GM23338 (cell line): ENCODE measurements around the gene DAZAP1. TPM values are rescaled to one million over a fixed set of nuclear protein-coding genes. Genes with fewer than 3 reads are reported as not detected.

ENCODE experiments used
- ATAC-seq: fragments of 200-7000 bp; cut with Tn5 transposase; 3 replicates; pipeline ENCODE4 v1.9.1; 2020
- DNase-seq: peaks from one replicate; pipeline ENCODE4 v3.0.0-alpha.2; 2015; ENCODE audit warnings: low spot score
- H2AFZ ChIP-seq: fragments of 200-600 bp; sonication (generic); 2 replicates; pipeline ENCODE4 v1.8.0; 2016; ENCODE audit warnings: antibody characterized with exemption, mild to moderate bottlenecking, moderate library complexity
- H3F3A ChIP-seq: fragments of 200-600 bp; sonication (generic); replicated peaks from 2 replicates; pipeline ENCODE4 v1.8.0; 2017; ENCODE audit warnings: antibody characterized with exemption, mixed run types, low read depth
- H3K27ac ChIP-seq: fragments of 200-600 bp; sonication (generic); 2 replicates; pipeline ENCODE4 v1.6.1; 2016; ENCODE audit warnings: low read depth
- H3K27me3 ChIP-seq: fragments of 200-600 bp; sonication (generic); 2 replicates; pipeline ENCODE4 v1.8.0; 2016; ENCODE audit warnings: mild to moderate bottlenecking, mixed run types, moderate library complexity; ENCODE audit not compliant: insufficient read depth
- H3K36me3 ChIP-seq: fragments of 200-600 bp; sonication (generic); 2 replicates; pipeline ENCODE4 v1.8.0; 2016; ENCODE audit warnings: mild to moderate bottlenecking; ENCODE audit not compliant: insufficient read depth
- H3K4me1 ChIP-seq: fragments of 200-600 bp; sonication (generic); 2 replicates; pipeline ENCODE4 v1.8.0; 2016; ENCODE audit warnings: mild to moderate bottlenecking, moderate library complexity; ENCODE audit not compliant: insufficient read depth
- H3K4me2 ChIP-seq: fragments of 200-600 bp; sonication (generic); 2 replicates; pipeline ENCODE4 v1.7.1; 2017; ENCODE audit warnings: mixed run types
- H3K4me3 ChIP-seq: fragments of 200-600 bp; sonication (generic); 2 replicates; pipeline ENCODE4 v1.6.1; 2016; ENCODE audit warnings: mixed run types
- H3K79me2 ChIP-seq: fragments of 200-600 bp; sonication (generic); replicated peaks from 2 replicates; pipeline ENCODE4 v1.8.0; 2017; ENCODE audit warnings: mild to moderate bottlenecking; ENCODE audit not compliant: insufficient read depth
- H3K9me2 ChIP-seq: fragments of 200-600 bp; sonication (generic); 2 replicates; pipeline ENCODE4 v1.8.0; 2017; ENCODE audit not compliant: insufficient read depth
- H4K20me1 ChIP-seq: fragments of 200-600 bp; sonication (generic); replicated peaks from 2 replicates; pipeline ENCODE4 v1.8.0; 2017; ENCODE audit warnings: mild to moderate bottlenecking; ENCODE audit not compliant: insufficient read depth
- H3K27ac Mint-ChIP-seq: 2 replicates; pipeline ENCODE4 v1.8.0; 2020; ENCODE audit warnings: inconsistent platforms, mild to moderate bottlenecking, moderate library complexity, mixed read lengths
- H3K27me3 Mint-ChIP-seq: 3 replicates; pipeline ENCODE4 v1.8.0; 2022; ENCODE audit warnings: low read depth, mild to moderate bottlenecking, moderate library complexity, mixed read lengths, inconsistent platforms; ENCODE audit not compliant: insufficient read depth, poor library complexity
- H3K36me3 Mint-ChIP-seq: 3 replicates; pipeline ENCODE4 v1.8.0; 2021; ENCODE audit warnings: low read depth, mild to moderate bottlenecking, inconsistent platforms, moderate library complexity, mixed read lengths
- H3K4me1 Mint-ChIP-seq: 3 replicates; pipeline ENCODE4 v1.8.0; 2020; ENCODE audit warnings: mild to moderate bottlenecking, inconsistent platforms, mixed read lengths
- H3K4me3 Mint-ChIP-seq: 3 replicates; pipeline ENCODE4 v1.8.0; 2021; ENCODE audit warnings: moderate library complexity, mild to moderate bottlenecking, inconsistent platforms, mixed read lengths
- H3K9me3 Mint-ChIP-seq: 3 replicates; pipeline ENCODE4 v1.8.0; 2020; ENCODE audit warnings: moderate library complexity, mild to moderate bottlenecking, inconsistent platforms, mixed read lengths
- CREB1 ChIP-seq: fragments of 250-450 bp; sonication (Bioruptor Pico); IDR thresholded peaks from 2 replicates; pipeline ENCODE4 v1.5.0; 2020; ENCODE audit warnings: low read depth, mild to moderate bottlenecking, moderate library complexity
- CTCF ChIP-seq, 2 experiments: fragments of 200-600 bp in 1 of 2; sonication (generic) in 1 of 2; conservative IDR thresholded peaks; 2 replicates each; pipeline versions ENCODE4 v1.5.1 to v1.6.1; 2016 to 2017; ENCODE audit warnings: antibody characterized with exemption in 2 of 2, low read depth in 2 of 2, mild to moderate bottlenecking in 2 of 2, moderate library complexity in 1 of 2
- ETS1 ChIP-seq: IDR thresholded peaks from 2 replicates; pipeline ENCODE4 v1.6.1; 2016; ENCODE audit warnings: antibody characterized with exemption
- EZH2 ChIP-seq: fragments of 200-600 bp; sonication (generic); IDR thresholded peaks from one replicate; pipeline ENCODE4 v1.8.0; 2017; ENCODE audit warnings: antibody characterized with exemption, mild to moderate bottlenecking, low read depth; ENCODE audit not compliant: unreplicated experiment
- EZH2phosphoT487 ChIP-seq: fragments of 200-600 bp; sonication (generic); IDR thresholded peaks from one replicate; pipeline ENCODE4 v1.8.1; 2018; ENCODE audit warnings: antibody characterized with exemption; ENCODE audit not compliant: unreplicated experiment
- JUNB ChIP-seq: IDR thresholded peaks from one replicate; pipeline ENCODE4 v1.6.1; 2016; ENCODE audit warnings: antibody characterized with exemption; ENCODE audit not compliant: unreplicated experiment
- NANOG ChIP-seq: IDR thresholded peaks from 2 replicates; pipeline ENCODE4 v1.6.1; 2016; ENCODE audit warnings: antibody characterized with exemption, borderline replicate concordance
- POLR2AphosphoS5 ChIP-seq: IDR thresholded peaks from 2 replicates; pipeline ENCODE4 v1.6.1; 2016; ENCODE audit warnings: antibody characterized with exemption, low read depth
- REST ChIP-seq: IDR thresholded peaks from one replicate; pipeline ENCODE4 v1.6.1; 2018; ENCODE audit warnings: antibody characterized with exemption; ENCODE audit not compliant: unreplicated experiment
- STAT1 ChIP-seq: IDR thresholded peaks from one replicate; pipeline ENCODE4 v1.6.1; 2016; ENCODE audit warnings: antibody characterized with exemption; ENCODE audit not compliant: unreplicated experiment
- ZNF114 ChIP-seq: fragments of 250-450 bp; sonication (Bioruptor Pico); IDR thresholded peaks from 2 replicates; pipeline ENCODE4 v1.5.0; 2020; ENCODE audit warnings: mild to moderate bottlenecking, moderate library complexity
- ZNF331 ChIP-seq: fragments of 250-450 bp; sonication (Bioruptor Pico); IDR thresholded peaks from 2 replicates; pipeline ENCODE4 v1.5.0; 2020; ENCODE audit warnings: low read depth, mild to moderate bottlenecking, moderate library complexity
- ZNF462 ChIP-seq: fragments of 250-450 bp; sonication (Bioruptor Pico); IDR thresholded peaks from 2 replicates; pipeline ENCODE4 v1.5.0; 2020; ENCODE audit warnings: mild to moderate bottlenecking, moderate library complexity
- polyA plus RNA-seq: library from polyadenylated mRNA; unstranded; fragments of >200 nt; fragmentation: Nextera tagmentation; extraction: Ambion mirVana; gene quantifications from 2 replicates; pipeline ENCODE4 v1.2.1, GENCODE V29; 2016
- total RNA-seq: library from RNA; depleted of rRNA; stranded (reverse); fragments of >200 nt; shearing (Covaris generic); gene quantifications from 2 replicates; pipeline ENCODE4 v1.2.3, GENCODE V29; 2014

The DAZAP1 gene
- total and polyA plus RNA-seq, 2 experiments from 2014 or later, result 44.1 to 194 TPM

GRCh38 chr19:1400281-1401137 is 6.9 kb upstream of the DAZAP1 start:
- peak overlapping the region; percentile 70 for H3K4me3 ChIP-seq
- peaks cover 8% of the 10 kb centered on the region for H3K27me3 Mint-ChIP-seq
- H2AFZ ChIP-seq, result peak overlapping the region; percentile 74; the same call in 1 of the 2 replicates
- H3K4me2 ChIP-seq, result peak overlapping the region; percentile 86
- DNase-seq, result no peak
- peaks cover 4% of the 10 kb centered on the region; the same call in 1 of the 2 replicates for H3F3A ChIP-seq
- no peaks in the 10 kb centered on the region for H3K9me2 ChIP-seq
- H4K20me1 ChIP-seq, result no peaks in the 10 kb centered on the region; the same call in 1 of the 2 replicates
- H3K27me3 ChIP-seq, result peaks cover 6% of the 10 kb centered on the region; the same call in 1 of the 2 replicates
- H3K36me3 ChIP-seq, result no peaks in the 10 kb centered on the region
- no peaks in the 10 kb centered on the region; the same call in 2 of the 3 replicates for H3K36me3 Mint-ChIP-seq
- H3K4me3 Mint-ChIP-seq, result peak overlapping the region; percentile 70
- H3K4me1 Mint-ChIP-seq, result peaks cover 6% of the 10 kb centered on the region; the same call in 2 of the 3 replicates
- TF ChIP-seq EZH2, result no peak
- no peak for TF ChIP-seq CTCF (conservative IDR thresholded peaks at IDR 0.05; ENCODE audit: low read depth in 2 of 2)
- TF ChIP-seq POLR2AphosphoS5, result no peak
- no peak for TF ChIP-seq ETS1
- no peak for TF ChIP-seq NANOG
- no peak for TF ChIP-seq EZH2phosphoT487
- TF ChIP-seq STAT1, result no peak
- TF ChIP-seq JUNB, result no peak
- TF ChIP-seq ZNF331 (CRISPR knock-in tag), result no peak
- no peak for TF ChIP-seq ZNF462 (CRISPR knock-in tag)
- no peak for TF ChIP-seq ZNF114 (CRISPR knock-in tag)
- no peak for TF ChIP-seq CREB1
- no peak for TF ChIP-seq REST
- H3K79me2 ChIP-seq, result no peaks in the 10 kb centered on the region
- peak; percentile 27 for ATAC-seq
- H3K27ac Mint-ChIP-seq, result no peak overlapping the region
- no peaks in the 10 kb centered on the region for H3K9me3 Mint-ChIP-seq
- H3K27ac ChIP-seq, result no peak overlapping the region
- H3K4me1 ChIP-seq, result 0 out of 2 replicates have a peak, but pooled peaks cover 5% of the 10 kb centered on the region
